Lower lobe of right lung (tissue), 2 donors: ENCODE measurements around the gene SERGEF. TPM values are rescaled to one million over a fixed set of nuclear protein-coding genes. Genes with fewer than 3 reads are reported as not detected.

Experiments used
- ATAC-seq, 2 donors: fragments of 200-7000 bp; cut with Tn5 transposase; one replicate each; pipeline ENCODE4 v1.9.1; 2020 to 2022; ENCODE audit warnings: mild to moderate bottlenecking in 2 of 2, moderate library complexity in 2 of 2
- DNase-seq: peaks from one replicate; pipeline ENCODE4 v3.0.0-alpha.2; 2020
- H3K27ac ChIP-seq: fragments of 200-600 bp; one replicate; pipeline ENCODE4 v1.8.0; 2022
- H3K27me3 ChIP-seq: fragments of 200-600 bp; one replicate; pipeline ENCODE4 v1.8.0; 2022; ENCODE audit warnings: low read depth
- H3K36me3 ChIP-seq: fragments of 200-600 bp; one replicate; pipeline ENCODE4 v1.8.0; 2022; ENCODE audit warnings: mild to moderate bottlenecking
- H3K4me1 ChIP-seq: fragments of 200-600 bp; one replicate; pipeline ENCODE4 v1.8.0; 2022
- H3K4me3 ChIP-seq: fragments of 200-600 bp; one replicate; pipeline ENCODE4 v1.8.0; 2022; ENCODE audit warnings: mild to moderate bottlenecking
- H3K9me3 ChIP-seq: fragments of 200-600 bp; one replicate; pipeline ENCODE4 v1.8.0; 2022
- CTCF ChIP-seq: fragments of 200-600 bp; IDR thresholded peaks from one replicate; pipeline ENCODE4 v1.8.0; 2022; ENCODE audit warnings: antibody characterized with exemption, mild to moderate bottlenecking
- intact Hi-C: fragments of 100-400 bp; cut with DNase I; formaldehyde crosslinking; loops from one replicate; pipeline ENCODE4 v1.11.0; 2022
- total RNA-seq: library from RNA; stranded (reverse); fragmentation: NEBNext Ultra II Directional; extraction: Animal tissue kit (Norgen Biotek cat#: 25700); gene quantifications from one replicate; pipeline ENCODE4 v1.2.1, GENCODE V29; 2021
- donor health status: DM: no; HTN: yes; CAD: no; lungs with severe emphysema.

Gene SERGEF
- total RNA-seq, 1 donor from 2014 or later: 28.4 TPM

- no peak for TF ChIP-seq CTCF
- no peak for ATAC-seq
- no peaks in the 10 kb centered on the region for H3K36me3 ChIP-seq
- DNase-seq: no peak
- no peaks in the 10 kb centered on the region for H3K9me3 ChIP-seq
- no peaks in the 10 kb centered on the region for H3K27me3 ChIP-seq
- H3K4me3 ChIP-seq: no peak overlapping the region
- no peak overlapping the region for H3K27ac ChIP-seq
- H3K4me1 ChIP-seq: no peaks in the 10 kb centered on the region
- intact Hi-C loops: no loop called here
These were observed 219.1 kb downstream of the SERGEF start for GRCh38 chr11:17793642-17794170.

GRCh38 chr11:17792161-17792560 is 220.7 kb downstream of the SERGEF start:
- no peaks in the 10 kb centered on the region for H3K9me3 ChIP-seq
- ATAC-seq (no peak), DNase-seq (no peak)
- H3K36me3 ChIP-seq: no peaks in the 10 kb centered on the region
- no peak overlapping the region for H3K4me3 ChIP-seq
- H3K4me1 ChIP-seq: no peaks in the 10 kb centered on the region
- H3K27ac ChIP-seq: no peak overlapping the region
- no peaks in the 10 kb centered on the region for H3K27me3 ChIP-seq
- no peak for TF ChIP-seq CTCF
- intact Hi-C loops: no loop called here

- ATAC-seq (no peak), DNase-seq (no peak)
- no peak overlapping the region for H3K27ac ChIP-seq
- no peaks in the 10 kb centered on the region for H3K36me3 ChIP-seq
- H3K9me3 ChIP-seq: no peaks in the 10 kb centered on the region
- H3K27me3 ChIP-seq: no peaks in the 10 kb centered on the region
- no peaks in the 10 kb centered on the region for H3K4me1 ChIP-seq
- intact Hi-C loops: no loop called here
- no peak overlapping the region for H3K4me3 ChIP-seq
- TF ChIP-seq CTCF: no peak
These were observed 221.7 kb downstream of the SERGEF start for GRCh38 chr11:17791144-17791543.

GRCh38 chr11:17790453-17790852 is 222.4 kb downstream of the SERGEF start:
- intact Hi-C loops: no loop called here
- Histone ChIP-seq H3K36me3 (no peaks in the 10 kb centered on the region), H3K4me1 (no peaks in the 10 kb centered on the region), H3K27me3 (no peaks in the 10 kb centered on the region), H3K4me3 (no peak overlapping the region), H3K9me3 (no peaks in the 10 kb centered on the region), H3K27ac (no peak overlapping the region)
- DNase-seq (no peak), ATAC-seq (no peak)
- TF ChIP-seq CTCF: no peak

GRCh38 chr11:17788084-17788483 is 224.8 kb downstream of the SERGEF start:
- Histone ChIP-seq H3K36me3 (no peaks in the 10 kb centered on the region), H3K27ac (no peak overlapping the region), H3K27me3 (no peaks in the 10 kb centered on the region), H3K4me3 (no peak overlapping the region), H3K4me1 (no peaks in the 10 kb centered on the region), H3K9me3 (no peaks in the 10 kb centered on the region)
- TF ChIP-seq CTCF: no peak
- DNase-seq (no peak), ATAC-seq (no peak)
- intact Hi-C loops: no loop called here
